Spleen (tissue), 11 donors: ENCODE results near the gene ARHGAP28. TPM values are rescaled to one million over a fixed set of nuclear protein-coding genes. Genes with fewer than 3 reads are reported as not detected.
"Not testable (repeated sequence)": the region's sequence is repeated elsewhere in the genome, so short reads cannot be mapped to it uniquely, and the experiment has no call there.

Experiments
- DNase-seq: peaks from one replicate; pipeline ENCODE4 v3.0.0-alpha.2; 2020
- H3K27ac ChIP-seq, 8 donors: fragments of 200-600 bp; sonication (generic) in 7 of 8; 1 replicate in 4 of 8; 2 replicates in 4 of 8; pipeline versions ENCODE4 v1.5.0 to v1.8.0; 2016 to 2021; ENCODE audit warnings: inconsistent platforms in 4 of 8, mild to moderate bottlenecking in 4 of 8, moderate library complexity in 1 of 8
- H3K27me3 ChIP-seq, 7 donors: fragments of 200-600 bp; sonication (generic) in 6 of 7; replicated peaks in 1 of 7; 1 replicate in 4 of 7; 2 replicates in 3 of 7; pipeline versions ENCODE4 v1.5.0 to v1.8.0; 2016 to 2021; ENCODE audit warnings: inconsistent platforms in 3 of 7, mild to moderate bottlenecking in 1 of 7
- H3K36me3 ChIP-seq, 6 donors: fragments of 200-600 bp; sonication (generic) in 5 of 6; 1 replicate in 4 of 6; 2 replicates in 2 of 6; pipeline versions ENCODE4 v1.5.0 to v1.8.0; 2016 to 2021; ENCODE audit warnings: inconsistent platforms in 2 of 6
- H3K4me1 ChIP-seq, 6 donors: fragments of 200-600 bp; sonication (generic) in 5 of 6; 1 replicate in 3 of 6; 2 replicates in 3 of 6; pipeline versions ENCODE4 v1.5.0 to v1.8.0; 2016 to 2021; ENCODE audit warnings: inconsistent platforms in 3 of 6
- H3K4me3 ChIP-seq, 8 donors: fragments of 200-600 bp; sonication (generic) in 7 of 8; 1 replicate in 4 of 8; 2 replicates in 4 of 8; pipeline versions ENCODE4 v1.5.0 to v1.8.0; 2016 to 2021; ENCODE audit warnings: inconsistent platforms in 4 of 8, mild to moderate bottlenecking in 4 of 8, moderate library complexity in 2 of 8
- H3K9me3 ChIP-seq, 8 donors: fragments of 200-600 bp; sonication (generic) in 7 of 8; 1 replicate in 4 of 8; 2 replicates in 4 of 8; pipeline versions ENCODE4 v1.5.0 to v1.8.0; 2016 to 2021; ENCODE audit warnings: inconsistent platforms in 4 of 8
- CTCF ChIP-seq, 11 experiments: fragments of 200-600 bp in 7 of 11; fragments of 450-650 bp in 4 of 11; sonication (generic) in 4 of 11; IDR thresholded peaks in 8 of 11; conservative IDR thresholded peaks in 3 of 11; 1 replicate in 7 of 11; 2 replicates in 4 of 11; pipeline versions ENCODE4 v1.4.0 to v1.8.0; 2016 to 2021; ENCODE audit warnings: antibody characterized with exemption in 11 of 11, inconsistent platforms in 4 of 11, mild to moderate bottlenecking in 1 of 11
- POLR2A ChIP-seq, 3 donors: fragments of 450-650 bp; IDR thresholded peaks; one replicate each; pipeline ENCODE4 v1.5.1; 2017; ENCODE audit warnings: antibody characterized with exemption in 3 of 3, mild to moderate bottlenecking in 1 of 3
- POLR2AphosphoS5 ChIP-seq, 3 donors: sonication (generic); formaldehyde crosslinking; IDR thresholded peaks; one replicate each; pipeline ENCODE4 v1.5.1; 2017; ENCODE audit warnings: antibody characterized with exemption in 3 of 3
- WGBS, 5 donors: extraction: QIAGEN DNeasy Blood & Tissue Kit in 3 of 5; methylation state at CpG; one replicate each; pipeline versions ENCODE4 v1.1.5 to v1.1.7; 2013 to 2018; 5-methylcytosine and 5-hydroxymethylcytosine counted together
- intact Hi-C: fragments of 100-400 bp; cut with DNase I; formaldehyde crosslinking; loops from one replicate; pipeline ENCODE4 v1.15.0; 2023; ENCODE audit warnings: low total_unique reads
- polyA plus RNA-seq, 3 donors: library from polyadenylated mRNA; stranded (reverse); fragments of 200-250 nt; gene quantifications; one replicate each; pipeline ENCODE4 v1.2.1, GENCODE V29; 2013
- total RNA-seq, 7 donors: library from RNA; depleted of rRNA in 3 of 7; stranded (reverse); fragments of >200 nt in 3 of 7; fragmentation: NEBNext Ultra II Directional in 4 of 7; extraction: Animal tissue kit (Norgen Biotek cat#: 25700) in 4 of 7; gene quantifications; one replicate each; pipeline versions ENCODE4 v1.1.0 to v1.2.1, GENCODE V29; 2016 to 2021
- donor health status: healthy with polysubstance abuse.
- donor health status: DM: no; HTN: no; CAD: no; lungs with moderate emphysema.
- donor health status: DM: no; HTN: no; CAD: no.
- donor health status: Bipolar disorder and iron deficiency.
- donor health status: healthy.
- donor health status: DM: no; HTN: no; CAD: no.
- donor health status: DM: yes; HTN: yes; CAD: no.

Gene ARHGAP28
- total and polyA plus RNA-seq, 10 donors, result 1.9 to 78.3 (median 30.3) TPM

GRCh38 chr18:6795307-6795706 is 65.8 kb downstream of the ARHGAP28 start:
- H3K27me3 ChIP-seq, result no peaks in the 10 kb centered on the region
- intact Hi-C loops, result no loop called here
- TF ChIP-seq CTCF (IDR thresholded peaks at IDR 0.05 in 8 of 11, conservative IDR thresholded peaks at IDR 0.05 in 3 of 11), result no peak
- TF ChIP-seq POLR2AphosphoS5 (IDR thresholded peaks at IDR 0.05), result no peak
- no peak for TF ChIP-seq POLR2A (IDR thresholded peaks at IDR 0.05)
- H3K4me3 ChIP-seq, result no peak overlapping the region
- no peaks in the 10 kb centered on the region for H3K36me3 ChIP-seq
- WGBS, 5 donors, result 69 to 86% (median 76%) methylated on average over 4 of the region's 4 CpGs
- no peaks in the 10 kb centered on the region for H3K4me1 ChIP-seq
- H3K27ac ChIP-seq, result peak overlapping the region in 2 of 8 donors; percentile 15 to 17
- DNase-seq, result no peak
- H3K9me3 ChIP-seq, result peaks cover 0 to 11% (median 2%) of the 10 kb centered on the region in 8 donors

- H3K36me3 ChIP-seq, result no peaks in the 10 kb centered on the region
- peaks cover 0 to 19% (median 7%) of the 10 kb centered on the region in 8 donors for H3K9me3 ChIP-seq
- no peaks in the 10 kb centered on the region for H3K27me3 ChIP-seq
- no peak overlapping the region for H3K27ac ChIP-seq
- 81 to 96% (median 88%) methylated on average over 3 of the region's 3 CpGs for WGBS, 5 donors
- DNase-seq, result no peak
- TF ChIP-seq POLR2AphosphoS5 (IDR thresholded peaks at IDR 0.05), result no peak
- no peak for TF ChIP-seq POLR2A (IDR thresholded peaks at IDR 0.05)
- no peak for TF ChIP-seq CTCF (IDR thresholded peaks at IDR 0.05 in 8 of 11, conservative IDR thresholded peaks at IDR 0.05 in 3 of 11)
- intact Hi-C loops, result no loop called here
- H3K4me3 ChIP-seq, result no peak overlapping the region
- H3K4me1 ChIP-seq, result no peaks in the 10 kb centered on the region
Observed at GRCh38 chr18:6796511-6796910, 67.0 kb downstream of the ARHGAP28 start.

GRCh38 chr18:6797171-6797570 is 67.7 kb downstream of the ARHGAP28 start:
- TF ChIP-seq CTCF (IDR thresholded peaks at IDR 0.05 in 8 of 11, conservative IDR thresholded peaks at IDR 0.05 in 3 of 11), result no peak
- no peak for TF ChIP-seq POLR2AphosphoS5 (IDR thresholded peaks at IDR 0.05)
- no peak for TF ChIP-seq POLR2A (IDR thresholded peaks at IDR 0.05)
- Histone ChIP-seq H3K36me3 (no peaks in the 10 kb centered on the region), H3K27me3 (no peaks in the 10 kb centered on the region), H3K4me1 (no peaks in the 10 kb centered on the region), H3K9me3 (peaks cover 0 to 24% (median 14%) of the 10 kb centered on the region in 8 donors), H3K4me3 (no peak overlapping the region), H3K27ac (no peak overlapping the region)
- intact Hi-C loops, result no loop called here
- DNase-seq, result no peak
- 83 to 93% (median 84%) methylated on average over 5 of the region's 5 CpGs for WGBS, 5 donors

GRCh38 chr18:6798896-6799295 is 69.4 kb downstream of the ARHGAP28 start:
- DNase-seq, result no peak
- Histone ChIP-seq H3K4me3 (no peak overlapping the region), H3K9me3 (peaks cover 0 to 40% (median 31%) of the 10 kb centered on the region in 8 donors), H3K27me3 (no peaks in the 10 kb centered on the region), H3K36me3 (no peaks in the 10 kb centered on the region), H3K27ac (no peak overlapping the region), H3K4me1 (no peaks in the 10 kb centered on the region)
- 89 to 98% (median 91%) methylated on average over 1 of the region's 1 CpG for WGBS, 5 donors
- intact Hi-C loops, result no loop called here
- TF ChIP-seq POLR2A (IDR thresholded peaks at IDR 0.05) (no peak), POLR2AphosphoS5 (IDR thresholded peaks at IDR 0.05) (no peak), CTCF (IDR thresholded peaks at IDR 0.05 in 8 of 11, conservative IDR thresholded peaks at IDR 0.05 in 3 of 11) (no peak)

- H3K27ac ChIP-seq, DNase-seq, H3K4me1 ChIP-seq, intact Hi-C loops, H3K4me3 ChIP-seq, H3K36me3 ChIP-seq, H3K27me3 ChIP-seq: not testable (repeated sequence)
- H3K9me3 ChIP-seq, result peaks cover 0 to 46% (median 37%) of the 10 kb centered on the region in 8 donors
- 72 to 96% (median 89%) methylated on average over 1 of the region's 1 CpG for WGBS, 5 donors
Observed at GRCh38 chr18:6800309-6800708, 70.8 kb downstream of the ARHGAP28 start.
